Right lobe of liver (tissue), 6 donors: Measurements from ENCODE around the gene WDR73. TPM values are rescaled to one million over a fixed set of nuclear protein-coding genes. Genes with fewer than 3 reads are reported as not detected.

Experiments
- ATAC-seq, 4 donors: fragments of 200-7000 bp; cut with Tn5 transposase; one replicate each; pipeline ENCODE4 v1.9.1; 2020; ENCODE audit warnings: mild to moderate bottlenecking in 4 of 4, moderate library complexity in 4 of 4
- DNase-seq, 3 donors: peaks; one replicate each; pipeline ENCODE4 v3.0.0-alpha.2; 2020
- H3K27ac ChIP-seq, 3 donors: fragments of 200-600 bp; one replicate each; pipeline ENCODE4 v1.8.0; 2022
- H3K27me3 ChIP-seq, 2 donors: fragments of 200-600 bp; one replicate each; pipeline ENCODE4 v1.8.0; 2022
- H3K36me3 ChIP-seq, 4 donors: fragments of 200-600 bp; sonication (generic) in 1 of 4; one replicate each; pipeline versions ENCODE4 v1.5.1 to v1.8.0; 2017 to 2022; ENCODE audit warnings: control low read depth in 1 of 4
- H3K4me1 ChIP-seq, 4 donors: fragments of 200-600 bp; sonication (generic) in 1 of 4; one replicate each; pipeline versions ENCODE4 v1.5.1 to v1.8.0; 2017 to 2022; ENCODE audit warnings: control low read depth in 1 of 4
- H3K4me3 ChIP-seq, 3 donors: fragments of 200-600 bp; one replicate each; pipeline ENCODE4 v1.8.0; 2022
- H3K9me3 ChIP-seq, 4 donors: fragments of 200-600 bp; sonication (generic) in 1 of 4; one replicate each; pipeline versions ENCODE4 v1.5.1 to v1.8.0; 2017 to 2022; ENCODE audit warnings: control low read depth in 1 of 4
- CTCF ChIP-seq, 4 donors: fragments of 200-600 bp in 3 of 4; fragments of 450-650 bp in 1 of 4; IDR thresholded peaks; one replicate each; pipeline versions ENCODE4 v1.5.1 to v1.8.0; 2016 to 2022; ENCODE audit warnings: antibody characterized with exemption in 4 of 4, mild to moderate bottlenecking in 2 of 4
- POLR2A ChIP-seq: fragments of 450-650 bp; IDR thresholded peaks from one replicate; pipeline ENCODE4 v1.6.1; 2017; ENCODE audit warnings: antibody characterized with exemption, mild to moderate bottlenecking
- WGBS: methylation state at CpG from one replicate; pipeline ENCODE4 v1.1.6; 2018; ENCODE audit warnings: low coverage, low lambda C conversion rate; ENCODE audit not compliant: insufficient coverage; ENCODE audit errors: missing lambda C conversion rate; 5-methylcytosine and 5-hydroxymethylcytosine counted together
- intact Hi-C, 2 donors: fragments of 100-400 bp; cut with DNase I; formaldehyde crosslinking; loops; one replicate each; pipeline versions ENCODE4 v1.11.2 to v1.14.1; 2022
- total RNA-seq, 6 experiments: library from RNA; depleted of rRNA in 2 of 6; stranded (reverse); fragments of >200 nt in 2 of 6; fragmentation: NEBNext Ultra II Directional in 3 of 6; extraction: Animal tissue kit (Norgen Biotek cat#: 25700) in 3 of 6; gene quantifications; one replicate each; pipeline versions ENCODE4 v1.1.0 to v1.2.4, GENCODE V29; 2016 to 2023
- donor health status: DM: no; HTN: yes; CAD: no.
- donor health status: DM: no; HTN: no; CAD: no.
- donor health status: DM: no; HTN: no; CAD: no.
- donor health status: DM: no; HTN: yes; CAD: no.
- donor health status: DM: no; HTN: yes; CAD: no.

WDR73 gene
- total RNA-seq, 6 experiments from 2014 or later, result 6.3 to 11.1 (median 8.1) TPM

GRCh38 chr15:84595660-84596059, 58.4 kb downstream of the WDR73 start:
- TF ChIP-seq CTCF (IDR thresholded peaks at IDR 0.05), result no peak
- TF ChIP-seq POLR2A, result no peak
- Histone ChIP-seq H3K27me3 (no peaks in the 10 kb centered on the region), H3K36me3 (no peaks in the 10 kb centered on the region), H3K4me1 (peaks cover 0 to 7% (median 3%) of the 10 kb centered on the region in 4 donors), H3K9me3 (no peaks in the 10 kb centered on the region), H3K4me3 (no peak overlapping the region), H3K27ac (no peak overlapping the region)
- intact Hi-C loops, result loop anchor here (5.0 to 10.0 kb wide), 3 partner anchors 47 to 339 kb away; no protein-coding TSS in a partner anchor
- whole genome bisulfite sequencing, result no CpG with 5 or more reads among the region's 2 CpGs
- DNase-seq (peak in 1 of 3 donors; percentile 43), ATAC-seq (no peak)

DNA sequence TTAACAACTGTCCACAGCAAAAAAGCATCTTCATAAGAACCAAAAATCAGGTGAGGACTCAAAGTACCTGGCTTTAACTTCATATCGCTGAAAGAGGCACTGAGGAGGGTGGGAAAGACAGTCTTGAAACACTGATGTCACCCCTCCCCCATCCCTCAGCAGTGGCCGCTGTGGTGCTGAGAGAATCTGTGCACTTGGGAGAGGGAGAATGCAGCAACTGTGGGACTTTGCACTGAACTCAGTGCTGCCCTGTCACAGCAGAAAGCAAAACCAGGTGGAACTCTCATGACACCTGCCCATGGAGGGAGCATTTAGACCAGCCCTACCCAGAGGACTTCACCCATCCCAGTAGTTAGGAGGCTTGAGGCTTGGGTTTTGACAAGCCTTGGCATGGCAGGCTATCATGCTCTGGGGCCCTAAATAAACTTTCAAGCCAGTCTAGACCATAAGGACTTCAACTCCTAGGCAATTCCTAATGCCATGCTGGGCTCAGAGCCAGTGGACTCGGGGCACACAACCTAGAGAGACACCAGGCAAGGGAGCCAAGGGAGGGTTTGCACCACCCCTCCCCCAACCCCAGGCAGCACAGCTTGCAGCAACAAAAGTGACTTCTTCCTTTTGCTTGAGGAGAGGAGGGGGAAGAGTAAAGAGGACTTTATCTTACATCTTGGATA, 59.3 kb downstream of the WDR73 start:
- peak in 2 of 3 donors; percentile 67 to 71 for DNase-seq
- TF ChIP-seq POLR2A (no peak), CTCF (IDR thresholded peaks at IDR 0.05) (no peak)
- 41% methylated on average over 2 of the region's 3 CpGs for whole genome bisulfite sequencing

DNA sequence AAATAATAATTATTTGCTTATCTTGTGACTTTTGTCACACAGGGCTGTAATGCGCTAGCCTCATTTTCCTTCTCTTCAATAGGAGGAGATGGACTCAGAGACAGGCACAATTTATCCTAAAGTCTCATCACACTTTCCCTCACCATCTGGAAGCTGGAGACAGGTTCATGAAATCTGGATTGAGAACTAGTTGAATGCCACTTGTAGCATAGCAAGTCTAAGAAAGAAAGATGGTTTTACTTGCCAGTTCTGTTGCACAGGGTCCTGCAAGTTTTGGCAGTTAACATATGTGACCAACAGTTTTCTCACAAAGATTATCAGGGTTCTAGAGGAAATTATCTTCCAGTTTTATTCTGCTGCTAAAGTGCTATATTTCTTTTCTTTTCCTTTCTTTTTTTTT, 62.3 kb downstream of the WDR73 start:
- TF ChIP-seq CTCF (IDR thresholded peaks at IDR 0.05) (no peak), POLR2A (no peak)
- no peak for DNase-seq
- Histone ChIP-seq H3K27me3 (no peaks in the 10 kb centered on the region), H3K4me3 (no peak overlapping the region), H3K36me3 (no peaks in the 10 kb centered on the region), H3K4me1 (peaks cover 0 to 8% (median 2%) of the 10 kb centered on the region in 4 donors), H3K27ac (no peak overlapping the region), H3K9me3 (no peaks in the 10 kb centered on the region)
- ATAC-seq, result no peak
- 92% methylated on average over 1 of the region's 1 CpG for WGBS
- intact Hi-C loops, result loop anchor here in 1 of 2 donors (10.0 kb wide), 2 partner anchors 53 to 343 kb away; no protein-coding TSS in a partner anchor

More for the DNA sequence above, 59.3 kb downstream of the WDR73 start:
- peak overlapping the region in 1 of 3 donors; percentile 38 for H3K27ac ChIP-seq
- no peaks in the 10 kb centered on the region for H3K9me3 ChIP-seq
- peaks cover 0 to 5% (median 2%) of the 10 kb centered on the region in 4 donors for H3K4me1 ChIP-seq
- no peak overlapping the region for H3K4me3 ChIP-seq
- H3K27me3 ChIP-seq, result no peaks in the 10 kb centered on the region
- no peaks in the 10 kb centered on the region for H3K36me3 ChIP-seq
- ATAC-seq, result peak; percentile 42 to 69 (median 55)
- intact Hi-C loops, result loop anchor here (5.0 to 10.0 kb wide), 3 partner anchors 48 to 340 kb away; no protein-coding TSS in a partner anchor

- ATAC-seq (no peak), DNase-seq (no peak)
- H3K9me3 ChIP-seq, result no peaks in the 10 kb centered on the region
- WGBS, result 80% methylated on average over 2 of the region's 2 CpGs
- no peak overlapping the region for H3K27ac ChIP-seq
- H3K27me3 ChIP-seq, result no peaks in the 10 kb centered on the region
- no peak for TF ChIP-seq CTCF (IDR thresholded peaks at IDR 0.05)
- no peak for TF ChIP-seq POLR2A
- peaks cover 0 to 8% (median 2%) of the 10 kb centered on the region in 4 donors for H3K4me1 ChIP-seq
- H3K36me3 ChIP-seq, result no peaks in the 10 kb centered on the region
- intact Hi-C loops, result loop anchor here in 1 of 2 donors (10.0 kb wide), 2 partner anchors 54 to 344 kb away; no protein-coding TSS in a partner anchor
- H3K4me3 ChIP-seq, result no peak overlapping the region
These were observed 63.7 kb downstream of the WDR73 start for GRCh38 chr15:84590406-84590805.

Other genes starting within 250 kb of the WDR73 start
- gene ZSCAN2, start 53.3 kb downstream of the WDR73 start, total RNA-seq, result 1 to 10 TPM; 4.5 to 8.7 (median 6.8) TPM
- gene NMB, start 3.9 kb upstream of the WDR73 start, total RNA-seq, result 1 to 10 TPM in 4 of 6 experiments, under 1 TPM in 2; 0.76 to 3.8 (median 1.7) TPM
- 10 to 100 TPM; 58.7 to 71.5 (median 65.3) TPM for gene SEC11A, start 61.9 kb upstream of the WDR73 start, total RNA-seq
- 10 to 100 TPM; 10.8 to 13.2 (median 12.1) TPM for gene ZNF592, start 94.3 kb upstream of the WDR73 start, total RNA-seq
- gene ALPK3, start 163.1 kb upstream of the WDR73 start, total RNA-seq, result 10 to 100 TPM in 1 of 6 experiments, 1 to 10 TPM in 5; 1.3 to 12.5 (median 5.5) TPM
- gene SLC28A1, start 230.4 kb upstream of the WDR73 start, total RNA-seq, result 10 to 100 TPM; 33.2 to 75.4 (median 49.9) TPM